ENCODE results near the gene ARL10.
"Not testable (repeated sequence)": the region's sequence is repeated elsewhere in the genome, so short reads cannot be mapped to it uniquely, and the experiment has no call there.

ARL10 gene

DNA sequence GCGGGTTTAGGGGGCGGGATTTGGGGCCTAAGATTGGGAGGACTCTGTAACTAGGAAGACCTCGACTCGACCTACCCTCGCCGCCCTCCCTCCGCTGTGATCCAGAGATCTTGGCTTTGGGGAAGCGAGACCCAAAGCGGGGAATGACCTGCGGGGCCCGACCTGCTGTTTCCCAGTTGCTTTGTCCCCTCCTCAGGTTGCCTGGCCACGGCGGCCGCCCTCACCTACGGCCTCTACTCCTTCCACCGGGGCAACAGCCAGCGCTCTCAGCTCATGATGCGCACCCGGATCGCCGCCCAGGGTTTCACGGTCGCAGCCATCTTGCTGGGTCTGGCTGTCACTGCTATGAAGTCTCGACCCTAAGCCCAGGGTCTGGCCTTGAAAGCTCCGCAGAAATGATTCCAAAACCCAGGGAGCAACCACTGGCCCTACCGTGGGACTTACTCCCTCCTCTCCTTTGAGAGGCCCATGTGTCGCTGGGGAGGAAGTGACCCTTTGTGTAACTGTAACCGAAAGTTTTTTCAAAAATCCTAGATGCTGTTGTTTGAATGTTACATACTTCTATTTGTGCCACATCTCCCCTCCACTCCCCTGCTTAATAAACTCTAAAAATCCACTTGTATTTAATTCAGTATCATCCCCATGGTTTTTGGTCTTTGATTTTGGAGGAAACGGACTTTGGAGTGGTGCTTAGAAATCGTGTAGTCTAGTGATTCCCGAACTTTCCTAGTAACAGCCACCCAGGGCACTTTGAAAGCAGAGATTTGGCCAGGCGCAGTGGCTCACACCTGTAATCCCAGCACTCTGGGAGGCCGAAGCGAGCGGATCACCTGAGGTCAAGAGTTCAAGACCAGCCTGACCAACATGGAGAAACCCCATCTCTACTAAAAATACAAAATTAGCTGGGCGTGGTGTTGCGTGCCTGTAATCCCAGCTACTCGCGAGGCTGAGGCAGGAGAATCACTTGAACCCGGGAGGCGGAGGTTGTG, 24.1 kb downstream of the ARL10 start:
- no peak for DNase-seq

GRCh38 chr5:176391479-176391878, 26.2 kb downstream of the ARL10 start:
- no peak for DNase-seq

GRCh38 chr5:176391999-176392398, 26.7 kb downstream of the ARL10 start:
- no peak for DNase-seq

DNA sequence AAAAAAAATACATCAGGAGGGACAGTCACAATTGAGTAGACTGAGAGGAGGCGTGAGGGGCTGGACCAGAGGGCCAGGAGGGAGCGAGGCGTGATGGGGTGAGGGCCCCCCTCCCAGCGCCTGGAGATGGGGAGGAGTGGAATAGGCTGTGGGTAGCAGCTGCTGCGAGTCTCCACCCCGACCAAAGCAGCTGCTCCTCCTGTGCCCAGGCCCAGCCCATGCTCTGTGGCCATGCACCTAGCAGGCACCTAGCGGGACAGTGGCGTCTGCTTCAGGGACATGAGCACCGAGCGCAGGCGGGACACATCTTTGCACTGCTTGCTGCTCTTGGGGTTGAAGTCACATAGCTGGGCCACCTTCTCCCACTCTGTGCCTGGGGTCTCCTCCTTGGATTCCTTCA, 27.2 kb downstream of the ARL10 start:
- DNase-seq: no peak

GRCh38 chr5:176394096-176394495, 28.8 kb downstream of the ARL10 start:
- no peak for DNase-seq

DNA sequence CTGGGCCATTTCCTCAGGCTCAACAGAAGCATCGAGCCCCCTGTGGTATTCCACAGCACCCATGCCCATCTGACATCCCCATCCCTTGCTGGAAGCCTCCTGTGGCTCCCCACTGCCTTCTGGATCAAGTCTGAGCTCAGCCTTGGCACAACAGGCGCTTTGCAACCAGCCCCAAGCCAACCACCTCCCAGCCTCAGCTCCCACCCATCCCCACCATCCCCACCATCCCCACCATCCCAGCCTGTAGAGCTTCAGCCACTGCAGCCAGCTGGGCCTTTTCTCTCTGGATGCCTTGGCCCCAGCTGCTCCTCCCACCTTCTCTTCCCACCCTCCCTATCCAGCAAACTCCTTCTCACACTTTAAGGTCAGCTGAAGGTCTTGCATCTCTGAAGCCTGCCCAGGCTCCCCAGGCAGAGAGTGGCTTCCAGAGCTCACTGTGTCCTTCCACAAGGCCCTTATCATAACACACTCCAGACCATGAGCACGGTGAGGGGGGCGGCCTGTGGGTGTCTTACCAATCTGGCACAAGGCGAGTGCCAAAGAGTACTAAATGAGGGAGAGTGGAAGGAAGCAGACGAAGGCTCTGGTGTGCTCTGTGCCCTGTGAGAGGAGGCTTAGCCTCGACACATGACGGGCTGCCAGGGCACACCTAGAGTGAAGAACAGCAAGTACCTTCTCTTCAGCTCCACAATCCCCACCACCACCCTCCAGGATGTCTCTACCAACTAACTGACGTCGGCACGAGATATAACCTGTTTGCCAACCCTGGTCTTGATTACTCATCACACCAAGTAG, 29.8 kb downstream of the ARL10 start:
- DNase-seq: no peak

GRCh38 chr5:176396330-176396729, 31.0 kb downstream of the ARL10 start:
- no peak for DNase-seq

DNA sequence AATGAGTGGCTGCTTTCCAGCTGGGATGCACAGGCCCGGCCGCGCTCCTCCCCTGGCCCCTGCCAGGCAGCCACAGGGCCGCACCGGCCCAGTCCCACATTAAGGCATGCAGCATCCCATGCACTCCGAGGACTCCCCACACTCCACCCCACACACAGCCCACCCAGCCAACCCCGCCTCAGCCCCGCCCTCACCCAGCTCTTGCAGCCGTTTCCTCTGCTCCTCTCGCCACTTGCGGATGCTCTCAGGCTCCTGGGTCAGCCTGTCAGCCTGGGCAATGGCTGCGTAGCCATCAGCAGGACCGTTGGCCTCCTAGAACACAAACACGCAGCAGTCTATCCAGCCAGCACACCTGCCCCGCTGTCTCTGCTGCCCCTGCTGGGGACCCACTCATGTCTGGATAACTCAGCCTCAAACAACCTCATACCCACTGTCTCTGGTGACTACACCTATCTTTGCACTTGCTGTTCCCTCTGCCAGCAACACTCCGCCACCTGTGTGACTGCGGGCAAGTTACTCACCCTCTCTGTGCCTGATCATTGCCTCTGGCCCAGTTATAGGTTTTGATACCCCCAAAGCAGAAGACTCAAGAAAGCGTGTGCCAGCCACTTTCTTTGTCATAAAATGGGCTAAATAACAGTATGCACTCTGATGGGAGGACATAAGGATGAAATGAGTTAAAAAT, 32.6 kb downstream of the ARL10 start:
- no peak for DNase-seq

DNA sequence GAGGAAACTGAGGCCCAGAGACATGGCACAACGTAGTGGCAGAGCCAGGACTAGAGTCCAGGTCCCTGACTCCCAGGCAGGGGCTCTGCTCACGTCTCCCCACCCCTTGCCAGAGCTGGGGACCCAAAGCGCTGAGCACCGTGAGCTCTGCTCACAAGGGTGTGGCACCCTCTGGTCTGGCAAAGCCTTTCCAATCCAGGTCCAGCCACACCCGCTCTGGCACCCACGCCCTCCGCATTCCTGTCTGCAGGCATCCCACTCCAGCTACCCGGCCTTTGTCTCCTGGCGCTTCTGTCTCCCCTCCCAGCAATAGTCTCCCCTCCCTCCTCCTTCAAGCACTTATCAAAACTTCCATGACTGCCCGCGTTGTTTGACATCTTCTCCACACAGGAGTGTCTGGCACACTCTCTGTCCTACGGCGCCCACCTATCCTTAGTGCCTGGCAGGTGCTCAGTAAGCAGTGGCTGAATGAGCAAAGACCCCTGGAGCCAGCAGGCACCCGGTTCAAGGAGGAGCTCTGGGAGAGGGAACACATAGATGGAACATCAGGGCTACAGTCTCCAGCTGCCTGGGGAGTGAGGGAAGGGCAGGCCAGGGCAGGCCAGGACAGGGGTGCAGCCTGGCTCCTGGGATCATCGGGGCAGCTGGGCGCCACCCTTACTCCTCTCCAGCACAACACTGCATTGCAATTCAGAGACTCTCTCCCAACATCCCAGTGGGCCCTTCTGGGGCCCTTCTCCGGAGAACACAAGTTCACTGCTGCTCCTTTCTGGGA, 35.3 kb downstream of the ARL10 start:
- DNase-seq: no peak

DNA sequence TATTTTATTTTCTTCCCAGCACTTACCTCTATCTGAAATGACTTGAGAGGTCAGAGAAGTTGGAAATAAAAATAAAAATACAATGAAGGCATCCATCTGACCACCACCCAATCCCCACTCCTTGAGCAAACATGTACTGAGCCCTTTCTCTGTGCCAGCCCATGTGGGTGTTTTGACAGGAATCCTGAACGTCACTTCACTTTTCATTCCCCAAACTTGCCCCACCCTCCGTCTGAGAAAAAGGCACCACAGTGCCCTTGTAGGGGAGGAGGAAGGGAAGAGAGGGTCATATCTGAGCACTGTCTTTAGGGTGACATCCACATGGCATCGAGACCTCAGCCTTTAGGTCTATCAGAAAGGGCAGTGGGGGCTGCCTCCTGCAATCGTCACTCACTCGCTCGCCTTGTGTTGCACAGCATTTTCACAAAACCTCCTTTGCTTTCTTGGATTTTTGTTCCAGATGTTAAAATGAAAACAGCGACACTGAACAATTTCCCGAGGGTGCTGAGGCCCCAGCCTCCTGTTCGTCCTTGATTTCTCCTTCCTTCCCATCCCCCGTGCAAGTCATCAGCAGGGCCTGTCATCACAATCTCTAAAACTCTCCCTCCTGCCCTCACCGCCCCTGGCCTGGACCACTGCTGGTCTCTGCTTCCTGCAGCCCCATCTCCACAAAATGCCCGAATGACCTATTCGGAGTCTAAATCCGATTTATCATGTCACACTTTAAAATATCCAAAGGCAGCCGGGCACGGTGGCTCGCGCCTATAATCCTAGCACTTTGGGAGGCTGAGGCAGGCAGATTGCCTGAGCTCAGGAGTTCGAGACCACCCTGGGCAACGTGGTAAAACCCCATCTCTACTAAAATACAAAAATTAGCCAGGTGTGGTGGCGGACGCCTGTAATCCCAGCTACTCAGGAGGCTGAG, 36.3 kb downstream of the ARL10 start:
- DNase-seq: no peak

DNA sequence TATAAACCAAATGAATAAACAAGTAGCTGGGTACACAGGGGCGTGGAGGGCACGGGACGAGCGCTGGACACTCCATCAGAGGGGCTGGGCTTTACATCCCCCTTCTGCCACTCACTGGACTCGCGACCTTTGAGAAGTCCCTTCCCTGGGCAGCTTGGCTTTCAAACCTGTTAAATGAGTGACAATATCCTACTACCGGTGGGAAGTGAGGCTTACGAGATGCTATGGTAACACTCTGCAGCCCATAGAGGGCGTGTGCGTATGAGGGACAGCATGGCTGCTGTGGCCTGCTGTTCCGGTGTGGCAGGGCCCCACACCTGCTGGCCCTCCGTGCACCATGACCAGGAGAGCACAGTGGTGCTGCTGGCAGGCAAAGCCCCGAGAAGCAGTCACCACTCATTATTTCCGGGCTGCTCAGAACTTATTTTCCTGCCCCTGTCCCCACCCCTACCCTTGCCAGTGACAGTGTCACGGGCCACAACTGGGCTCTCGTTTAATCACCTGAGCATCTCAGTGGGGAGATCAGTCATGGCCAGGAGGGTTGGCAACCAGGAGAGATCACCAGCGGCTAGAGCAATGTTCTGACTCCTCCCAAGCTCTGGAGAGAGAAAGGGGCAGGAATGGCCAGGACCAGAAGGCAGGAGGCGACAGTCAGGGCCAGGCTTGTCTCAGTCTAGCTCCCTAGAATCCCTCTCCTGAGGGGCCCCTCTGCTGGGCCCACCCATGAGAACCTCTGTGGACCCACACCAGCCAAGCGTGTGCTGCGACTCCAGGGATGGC, 40.6 kb downstream of the ARL10 start:
- DNase-seq: no peak

GRCh38 chr5:176406436-176407052, 41.3 kb downstream of the ARL10 start:
- no peak for DNase-seq

DNA sequence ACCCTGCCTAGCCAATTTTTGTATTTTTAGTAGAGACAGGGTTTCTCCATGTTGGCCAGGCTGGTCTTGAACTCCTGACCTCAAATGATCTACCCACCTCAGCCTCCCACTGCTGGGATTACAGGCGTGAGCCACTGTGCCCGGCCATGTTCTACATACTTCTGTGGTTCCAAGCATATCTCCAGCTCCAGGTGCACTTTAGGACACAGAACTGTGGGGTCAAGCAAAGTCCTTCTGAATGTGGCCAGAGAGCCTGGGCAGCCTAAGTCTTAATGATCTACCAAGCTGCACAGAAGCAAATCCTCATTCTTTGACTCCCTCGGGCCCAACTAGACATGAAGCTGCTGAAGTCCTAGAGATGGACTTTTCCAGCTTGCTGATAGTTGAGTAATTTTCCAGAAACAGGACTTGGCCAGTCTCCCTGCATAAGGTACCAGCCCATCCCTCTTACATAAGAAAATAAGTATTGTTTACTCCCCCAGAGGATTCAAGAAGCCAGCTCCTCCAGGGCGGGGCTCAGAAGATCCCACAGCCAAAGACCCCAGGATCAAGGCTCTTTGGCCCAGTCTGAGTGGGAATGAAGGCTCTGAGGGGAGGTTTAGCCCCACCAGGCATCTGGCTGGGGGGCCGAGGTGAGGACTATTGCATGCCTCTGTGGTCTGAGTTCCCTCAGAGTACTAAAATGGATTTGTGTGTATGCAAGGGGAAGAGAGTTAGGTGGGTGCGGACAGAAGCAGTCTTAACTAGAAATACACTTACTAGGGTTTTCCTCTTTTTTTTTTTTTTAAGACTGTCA, 42.4 kb downstream of the ARL10 start:
- DNase-seq: no peak

DNA sequence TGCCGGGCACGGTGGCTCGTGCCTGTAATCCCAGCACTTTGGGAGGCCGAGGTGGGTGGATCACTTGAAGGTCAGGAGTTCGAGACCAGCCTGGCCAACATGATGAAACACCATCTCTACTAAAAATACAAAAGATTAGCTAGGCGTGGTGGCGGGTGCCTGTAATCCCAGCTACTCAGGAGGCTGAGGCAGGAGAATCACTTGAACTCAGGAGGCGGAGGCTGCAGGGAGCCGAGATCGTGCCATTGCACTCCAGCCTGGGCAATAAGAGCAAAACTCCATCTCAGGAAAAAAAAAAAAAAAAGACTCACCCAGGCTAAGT, 42.9 kb downstream of the ARL10 start:
- not testable (repeated sequence) for DNase-seq

DNA sequence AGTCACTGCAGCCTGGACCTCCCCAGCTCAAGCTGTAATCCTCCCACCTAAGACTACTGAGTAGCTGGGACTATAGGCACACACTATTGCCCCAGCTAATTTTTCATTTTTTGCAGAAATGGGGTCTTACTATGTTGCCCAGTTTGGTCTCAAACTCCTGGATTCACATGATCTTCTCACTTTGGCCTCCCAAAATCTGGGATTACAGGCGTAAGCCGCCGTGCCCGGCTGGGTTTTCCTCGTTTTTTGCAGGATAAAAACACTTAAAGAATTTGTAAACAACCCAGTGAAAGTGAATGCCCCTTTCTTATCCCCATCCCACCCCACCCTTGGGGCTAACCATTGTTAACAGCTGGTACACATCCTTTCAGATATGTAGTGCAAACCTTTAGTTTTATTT, 43.3 kb downstream of the ARL10 start:
- no peak for DNase-seq

GRCh38 chr5:176409765-176410164, 44.5 kb downstream of the ARL10 start:
- no peak for DNase-seq

- DNase-seq: no peak
Measured at GRCh38 chr5:176410486-176411180, 45.3 kb downstream of the ARL10 start.

- DNase-seq: no peak
Measured at GRCh38 chr5:176412517-176413254, 47.4 kb downstream of the ARL10 start.

Data from activated effector memory CD4-positive, alpha-beta T cell treated with Interleukin-2 at 50 U/mL for 16 hours (primary cell).